ENCODE measurements around the gene MVB12B. TPM values are rescaled to one million over a fixed set of nuclear protein-coding genes. Genes with fewer than 3 reads are reported as not detected.
A peak's percentile ranks its signal among the peaks of the same experiment; 100 is the strongest.

The MVB12B gene
- total RNA-seq, 1 experiment from 2014 or later, result 5.8 TPM

DNA sequence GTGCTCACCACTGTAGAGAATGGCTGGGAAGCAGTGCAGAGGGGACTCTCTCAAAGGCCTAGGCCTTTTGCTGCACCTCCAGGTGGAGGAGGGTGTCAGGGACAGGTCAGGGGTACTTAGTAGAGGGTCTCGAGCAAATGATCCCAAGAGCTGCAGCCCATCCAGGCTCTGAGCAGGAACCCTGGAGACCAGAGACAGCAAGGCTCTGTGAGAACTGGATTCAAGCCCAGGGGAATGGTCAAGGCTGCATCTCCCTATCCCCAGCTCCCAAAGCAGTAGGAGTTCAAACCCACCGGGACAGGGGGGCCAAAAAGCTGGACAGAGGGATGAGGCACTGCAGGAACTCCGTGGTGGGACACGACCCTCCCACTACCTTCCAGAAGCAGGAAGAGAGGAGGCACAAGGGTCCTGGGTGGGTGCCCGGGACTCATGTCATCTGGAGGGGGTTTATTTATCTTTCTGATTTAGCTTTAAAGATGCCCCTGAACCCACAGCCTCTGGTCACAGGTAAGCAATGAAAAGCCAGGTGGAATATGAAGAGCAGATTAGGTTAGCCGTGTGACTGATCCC, 124.8 kb downstream of the MVB12B start:
- Mint-ChIP-seq H3K27ac (no peak overlapping the region), H3K27me3 (ENCODE audit: low read depth) (no peaks in the 10 kb centered on the region), H3K9me3 (no peaks in the 10 kb centered on the region), H3K36me3 (ENCODE audit: insufficient read depth in 1 of 3, low read depth in 3 of 3) (no peaks in the 10 kb centered on the region), H3K4me1 (peaks cover 26 to 36% of the 10 kb centered on the region in 2 experiments), H3K4me3 (no peak overlapping the region)
- no peak overlapping the region for H3K23ac ChIP-seq (ENCODE audit: insufficient read length, low read depth, low read length)
- no peak overlapping the region for H2BK15ac ChIP-seq (ENCODE audit: low read depth, low read length)
- no peak overlapping the region for H3K9ac ChIP-seq (ENCODE audit: extremely low read depth, insufficient read length, low read length)
- no peak overlapping the region for H3K56ac ChIP-seq (ENCODE audit: insufficient read length, low read depth, low read length)
- H3K23me2 ChIP-seq (ENCODE audit: insufficient read length, low read depth, low read length, poor library complexity, severe bottlenecking), result no peaks in the 10 kb centered on the region
- H3K4me2 ChIP-seq (ENCODE audit: insufficient read depth, insufficient read length, low read length), result no peak overlapping the region
- H2BK5ac ChIP-seq (ENCODE audit: insufficient read length, low read length), result no peak overlapping the region
- H3K79me1 ChIP-seq (ENCODE audit: insufficient read depth, low read depth, low read length, poor library complexity, severe bottlenecking), result no peaks in the 10 kb centered on the region
- no peaks in the 10 kb centered on the region for H3K79me2 ChIP-seq (ENCODE audit: insufficient read depth, low read length)
- H3K27ac ChIP-seq (ENCODE audit: insufficient read length, low read depth, low read length), result no peak overlapping the region
- TF ChIP-seq, protein P1, sequence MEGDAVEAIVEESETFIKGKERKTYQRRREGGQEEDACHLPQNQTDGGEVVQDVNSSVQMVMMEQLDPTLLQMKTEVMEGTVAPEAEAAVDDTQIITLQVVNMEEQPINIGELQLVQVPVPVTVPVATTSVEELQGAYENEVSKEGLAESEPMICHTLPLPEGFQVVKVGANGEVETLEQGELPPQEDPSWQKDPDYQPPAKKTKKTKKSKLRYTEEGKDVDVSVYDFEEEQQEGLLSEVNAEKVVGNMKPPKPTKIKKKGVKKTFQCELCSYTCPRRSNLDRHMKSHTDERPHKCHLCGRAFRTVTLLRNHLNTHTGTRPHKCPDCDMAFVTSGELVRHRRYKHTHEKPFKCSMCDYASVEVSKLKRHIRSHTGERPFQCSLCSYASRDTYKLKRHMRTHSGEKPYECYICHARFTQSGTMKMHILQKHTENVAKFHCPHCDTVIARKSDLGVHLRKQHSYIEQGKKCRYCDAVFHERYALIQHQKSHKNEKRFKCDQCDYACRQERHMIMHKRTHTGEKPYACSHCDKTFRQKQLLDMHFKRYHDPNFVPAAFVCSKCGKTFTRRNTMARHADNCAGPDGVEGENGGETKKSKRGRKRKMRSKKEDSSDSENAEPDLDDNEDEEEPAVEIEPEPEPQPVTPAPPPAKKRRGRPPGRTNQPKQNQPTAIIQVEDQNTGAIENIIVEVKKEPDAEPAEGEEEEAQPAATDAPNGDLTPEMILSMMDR (conservative IDR thresholded peaks at IDR 0.05), result no peak
- H3K4me1 ChIP-seq (ENCODE audit: insufficient read depth, low read length), result no peaks in the 10 kb centered on the region; the same call in 1 of the 2 replicates
- H4K8ac ChIP-seq (replicated peaks; ENCODE audit: insufficient read length, low read depth, low read length), result no peak overlapping the region
- DNase-seq, result peak; percentile 18
- no peak overlapping the region for H2BK20ac ChIP-seq (ENCODE audit: low read depth, low read length, poor library complexity, severe bottlenecking)
- no peak overlapping the region for H3K4ac ChIP-seq (ENCODE audit: low read depth, low read length)
- no peak overlapping the region for H3K18ac ChIP-seq (ENCODE audit: insufficient read length, low read depth, low read length)
- WGBS (ENCODE audit: extremely low coverage, insufficient read length, low lambda C conversion rate), result no CpG with 5 or more reads among the region's 6 CpGs
- no peak overlapping the region for H4K5ac ChIP-seq (ENCODE audit: insufficient read length, low read depth, low read length)
- H3K27me3 ChIP-seq (ENCODE audit: insufficient read depth, low read length), result no peaks in the 10 kb centered on the region
- H3T11ph ChIP-seq (ENCODE audit: low read length), result no peak overlapping the region
- H2AK5ac ChIP-seq (ENCODE audit: insufficient read length, low read length), result no peak overlapping the region
- no peak overlapping the region for H2BK120ac ChIP-seq (ENCODE audit: low read depth, low read length, poor library complexity, severe bottlenecking)
- no peak overlapping the region for H4K91ac ChIP-seq (ENCODE audit: insufficient read length, low read depth, low read length)
- H2AFZ ChIP-seq (ENCODE audit: low read length), result no peak overlapping the region
- no peaks in the 10 kb centered on the region for H4K20me1 ChIP-seq (ENCODE audit: control insufficient read depth, insufficient read depth, insufficient read length)
- H2BK12ac ChIP-seq (ENCODE audit: insufficient read length, low read depth, low read length), result no peak overlapping the region
- no peaks in the 10 kb centered on the region for H3K9me3 ChIP-seq (ENCODE audit: control insufficient read depth, low read depth, low read length)
- no peak overlapping the region for H3K14ac ChIP-seq (ENCODE audit: insufficient read depth, low read length)
